Astrocyte (in vitro differentiated cells and primary cell): ENCODE results near the gene TULP4. TPM values are rescaled to one million over a fixed set of nuclear protein-coding genes. Genes with fewer than 3 reads are reported as not detected.

Source experiments
- DNase-seq: peaks from one replicate; pipeline ENCODE4 v3.0.0-alpha.2; 2010; ENCODE audit warnings: low read depth
- FAIRE-seq: peaks from 2 replicates; lab custom pipeline; 2011; peaks lifted over from hg19 to GRCh38; lab: Jason Lieb, UNC
- H2AFZ ChIP-seq: 2 replicates; pipeline ENCODE4 v1.6.0; 2012; ENCODE audit warnings: low read depth, low read length, inconsistent platforms
- H3K27ac ChIP-seq: 2 replicates; pipeline ENCODE4 v1.5.1; 2011; ENCODE audit warnings: low read depth, low read length, inconsistent platforms
- H3K27me3 ChIP-seq: 2 replicates; pipeline ENCODE4 v1.6.0; 2011; ENCODE audit warnings: low read length, inconsistent platforms; ENCODE audit not compliant: insufficient read depth
- H3K36me3 ChIP-seq: 2 replicates; pipeline ENCODE4 v1.5.1; 2011; ENCODE audit warnings: low read length, inconsistent platforms; ENCODE audit not compliant: insufficient read depth
- H3K4me1 ChIP-seq: 2 replicates; pipeline ENCODE4 v1.5.1; 2011; ENCODE audit warnings: low read length, inconsistent platforms; ENCODE audit not compliant: insufficient read depth
- H3K4me2 ChIP-seq: 2 replicates; pipeline ENCODE4 v1.6.0; 2012; ENCODE audit warnings: low read length, inconsistent platforms
- H3K4me3 ChIP-seq: 2 replicates; pipeline ENCODE4 v1.5.1; 2011; ENCODE audit warnings: low read depth, mild to moderate bottlenecking, low read length, inconsistent platforms; ENCODE audit not compliant: insufficient read depth
- H3K79me2 ChIP-seq: 2 replicates; pipeline ENCODE4 v1.6.0; 2012; ENCODE audit warnings: mild to moderate bottlenecking, low read length, inconsistent platforms; ENCODE audit not compliant: insufficient read depth
- H3K9ac ChIP-seq: 2 replicates; pipeline ENCODE4 v1.6.0; 2012; ENCODE audit warnings: mild to moderate bottlenecking, low read length, inconsistent platforms
- H3K9me3 ChIP-seq: 2 replicates; pipeline ENCODE4 v1.5.1; 2012; ENCODE audit warnings: low read depth, mild to moderate bottlenecking, low read length, inconsistent platforms; ENCODE audit not compliant: insufficient read depth
- H4K20me1 ChIP-seq: 2 replicates; pipeline ENCODE4 v1.6.0; 2012; ENCODE audit warnings: low read length, inconsistent platforms; ENCODE audit not compliant: insufficient read depth
- H3K27ac Mint-ChIP-seq: one replicate; pipeline ENCODE4 v1.8.0; 2021; ENCODE audit warnings: mild to moderate bottlenecking, mixed read lengths; ENCODE audit not compliant: unreplicated experiment
- H3K27me3 Mint-ChIP-seq: one replicate; pipeline ENCODE4 v1.8.0; 2021; ENCODE audit warnings: low read depth, mixed read lengths; ENCODE audit not compliant: unreplicated experiment
- H3K36me3 Mint-ChIP-seq: one replicate; pipeline ENCODE4 v1.8.0; 2021; ENCODE audit warnings: low read depth, mixed read lengths; ENCODE audit not compliant: unreplicated experiment
- H3K4me1 Mint-ChIP-seq: one replicate; pipeline ENCODE4 v1.8.0; 2021; ENCODE audit warnings: low read depth, mixed read lengths; ENCODE audit not compliant: unreplicated experiment
- H3K4me3 Mint-ChIP-seq: one replicate; pipeline ENCODE4 v1.8.0; 2021; ENCODE audit warnings: mild to moderate bottlenecking, moderate library complexity, mixed read lengths; ENCODE audit not compliant: unreplicated experiment
- H3K9me3 Mint-ChIP-seq: one replicate; pipeline ENCODE4 v1.8.0; 2021; ENCODE audit warnings: mild to moderate bottlenecking, mixed read lengths; ENCODE audit not compliant: unreplicated experiment
- CTCF ChIP-seq: IDR thresholded peaks from 2 replicates; pipeline ENCODE4 v1.5.1; 2011; ENCODE audit warnings: low read depth, mild to moderate bottlenecking, inconsistent platforms, low read length, moderate library complexity; ENCODE audit not compliant: insufficient read depth
- EZH2 ChIP-seq: IDR thresholded peaks from 2 replicates; pipeline ENCODE4 v1.6.1; 2012; ENCODE audit warnings: mild to moderate bottlenecking, low read length, inconsistent platforms; ENCODE audit not compliant: insufficient read depth
- total RNA-seq: library from RNA; stranded (reverse); gene quantifications from 2 replicates; pipeline ENCODE4 v1.2.1, GENCODE V29; 2021

TULP4 gene
- total RNA-seq, 1 donor from 2014 or later: 91.2 TPM

- Histone ChIP-seq H3K27me3 (no peaks in the 10 kb centered on the region), H2AFZ (peak overlapping the region; percentile 6), H3K9me3 (no peaks in the 10 kb centered on the region), H3K79me2 (peaks cover 48% of the 10 kb centered on the region), H3K36me3 (no peaks in the 10 kb centered on the region), H3K9ac (peak overlapping the region; percentile 4), H3K4me1 (peaks cover 34% of the 10 kb centered on the region), H3K27ac (peak overlapping the region; percentile 52), H3K4me2 (no peak overlapping the region), H4K20me1 (no peaks in the 10 kb centered on the region), H3K4me3 (no peak overlapping the region)
- Mint-ChIP-seq H3K4me1 (peaks cover 42% of the 10 kb centered on the region), H3K27ac (peak overlapping the region; percentile 95), H3K36me3 (peaks cover 9% of the 10 kb centered on the region), H3K27me3 (no peaks in the 10 kb centered on the region), H3K9me3 (no peaks in the 10 kb centered on the region), H3K4me3 (no peak overlapping the region)
- DNase-seq: no peak
- FAIRE-seq: no peak
- TF ChIP-seq CTCF: no peak
- no peak for TF ChIP-seq EZH2
Measured at GRCh38 chr6:158285656-158286021, 26.6 kb upstream of the TULP4 start.

- Histone ChIP-seq H3K4me3 (no peak overlapping the region), H3K4me2 (peak overlapping the region; percentile 4), H4K20me1 (peaks cover 3% of the 10 kb centered on the region), H3K9me3 (no peaks in the 10 kb centered on the region), H3K27ac (peak overlapping the region; percentile 52), H3K36me3 (no peaks in the 10 kb centered on the region), H3K79me2 (peaks cover 50% of the 10 kb centered on the region), H3K9ac (no peak overlapping the region), H3K27me3 (no peaks in the 10 kb centered on the region), H2AFZ (no peak overlapping the region), H3K4me1 (peaks cover 34% of the 10 kb centered on the region)
- TF ChIP-seq EZH2 (no peak), CTCF (no peak)
- H3K4me3 Mint-ChIP-seq: no peak overlapping the region
- no peaks in the 10 kb centered on the region for H3K27me3 Mint-ChIP-seq
- H3K9me3 Mint-ChIP-seq: no peaks in the 10 kb centered on the region
- FAIRE-seq (peak; percentile 47), DNase-seq (peak; percentile 88)
- peaks cover 44% of the 10 kb centered on the region for H3K4me1 Mint-ChIP-seq
- H3K27ac Mint-ChIP-seq: peak overlapping the region; percentile 89
- peaks cover 10% of the 10 kb centered on the region for H3K36me3 Mint-ChIP-seq
Measured at GRCh38 chr6:158286413-158286812, 25.9 kb upstream of the TULP4 start.

GRCh38 chr6:158287047-158287446 lies 25.2 kb upstream of the TULP4 start:
- Mint-ChIP-seq H3K27ac (peak overlapping the region; percentile 37), H3K4me3 (no peak overlapping the region), H3K4me1 (peaks cover 44% of the 10 kb centered on the region), H3K9me3 (no peaks in the 10 kb centered on the region), H3K27me3 (no peaks in the 10 kb centered on the region), H3K36me3 (peaks cover 11% of the 10 kb centered on the region)
- Histone ChIP-seq H3K79me2 (peaks cover 47% of the 10 kb centered on the region), H3K27me3 (no peaks in the 10 kb centered on the region), H3K9ac (no peak overlapping the region), H3K27ac (peak overlapping the region; percentile 52), H2AFZ (no peak overlapping the region), H3K36me3 (no peaks in the 10 kb centered on the region), H4K20me1 (peaks cover 3% of the 10 kb centered on the region), H3K4me3 (no peak overlapping the region), H3K4me2 (peak overlapping the region; percentile 4), H3K9me3 (no peaks in the 10 kb centered on the region), H3K4me1 (peaks cover 34% of the 10 kb centered on the region)
- FAIRE-seq (no peak), DNase-seq (no peak)
- TF ChIP-seq CTCF (no peak), EZH2 (no peak)
